Frontal cortex (tissue), 4 donors: ENCODE results near the gene TRMT1L. TPM values are rescaled to one million over a fixed set of nuclear protein-coding genes. Genes with fewer than 3 reads are reported as not detected.

Source experiments
- DNase-seq, 2 donors: peaks; one replicate each; pipeline ENCODE4 v3.0.0; 2012; ENCODE audit warnings: low spot score in 2 of 2
- FAIRE-seq: peaks from 2 replicates; lab custom pipeline; 2012; peaks lifted over from hg19 to GRCh38; lab: Jason Lieb, UNC
- total RNA-seq: library from RNA; depleted of rRNA; stranded (reverse); fragments of >200 nt; gene quantifications from one replicate; pipeline ENCODE4 v1.2.3, GENCODE V29; 2014
- donor health status: control.
- donor health status: control.
- donor health status: control.

The TRMT1L gene
- total RNA-seq, 1 donor from 2014 or later, result 23.6 TPM

- FAIRE-seq, result no peak
- no peak for DNase-seq
These were observed 18.7 kb downstream of the TRMT1L start for GRCh38 chr1:185137896-185138545.

- FAIRE-seq (peak; percentile 74), DNase-seq (no peak)
These were observed 24.2 kb downstream of the TRMT1L start for GRCh38 chr1:185132534-185132933.

- DNase-seq (no peak), FAIRE-seq (no peak)
These were observed 27.0 kb downstream of the TRMT1L start for GRCh38 chr1:185129708-185130107.

GRCh38 chr1:185112356-185112755, 44.4 kb downstream of the TRMT1L start:
- no peak for FAIRE-seq
- DNase-seq, result no peak

GRCh38 chr1:185111873-185112272, 44.9 kb downstream of the TRMT1L start:
- no peak for DNase-seq
- no peak for FAIRE-seq

- DNase-seq (no peak), FAIRE-seq (no peak)
These were observed 46.6 kb downstream of the TRMT1L start for GRCh38 chr1:185110145-185110544.

GRCh38 chr1:185108321-185108720, 48.4 kb downstream of the TRMT1L start:
- FAIRE-seq (peak; percentile 57), DNase-seq (no peak)

- DNase-seq, result no peak
- no peak for FAIRE-seq
These were observed 51.6 kb downstream of the TRMT1L start for GRCh38 chr1:185105121-185105520.

- DNase-seq (no peak), FAIRE-seq (no peak)
These were observed 52.7 kb downstream of the TRMT1L start for GRCh38 chr1:185104083-185104482.

GRCh38 chr1:185096531-185096930, 60.2 kb downstream of the TRMT1L start:
- no peak for DNase-seq
- no peak for FAIRE-seq

GRCh38 chr1:185094761-185095160, 62.0 kb downstream of the TRMT1L start:
- FAIRE-seq (no peak), DNase-seq (no peak)

- FAIRE-seq (no peak), DNase-seq (no peak)
These were observed 65.3 kb downstream of the TRMT1L start for GRCh38 chr1:185091480-185091879.

- no peak for DNase-seq
- FAIRE-seq, result no peak
These were observed 69.0 kb downstream of the TRMT1L start for GRCh38 chr1:185087746-185088145.

- DNase-seq, result no peak
- FAIRE-seq, result no peak
These were observed 69.7 kb downstream of the TRMT1L start for GRCh38 chr1:185087101-185087500.

GRCh38 chr1:185083818-185084217, 72.9 kb downstream of the TRMT1L start:
- DNase-seq, result no peak
- FAIRE-seq, result no peak

- DNase-seq (no peak), FAIRE-seq (no peak)
These were observed 76.3 kb downstream of the TRMT1L start for GRCh38 chr1:185080422-185080821.

- peak; percentile 68 for FAIRE-seq
These were observed 79.4 kb downstream of the TRMT1L start for GRCh38 chr1:185077374-185077773.

GRCh38 chr1:185075476-185075875, 81.3 kb downstream of the TRMT1L start:
- DNase-seq, result no peak
- no peak for FAIRE-seq

More at GRCh38 chr1:185077374-185077773, 79.4 kb downstream of the TRMT1L start:
- no peak for DNase-seq

GRCh38 chr1:185074307-185074706, 82.4 kb downstream of the TRMT1L start:
- FAIRE-seq (no peak), DNase-seq (no peak)

- FAIRE-seq (no peak), DNase-seq (no peak)
These were observed 83.0 kb downstream of the TRMT1L start for GRCh38 chr1:185073725-185074124.

GRCh38 chr1:185070051-185070450, 86.7 kb downstream of the TRMT1L start:
- FAIRE-seq (no peak), DNase-seq (no peak)

- DNase-seq (no peak), FAIRE-seq (no peak)
These were observed 87.5 kb downstream of the TRMT1L start for GRCh38 chr1:185069202-185069772.
